ENCODE results near the gene TESK2.

The TESK2 gene

DNA sequence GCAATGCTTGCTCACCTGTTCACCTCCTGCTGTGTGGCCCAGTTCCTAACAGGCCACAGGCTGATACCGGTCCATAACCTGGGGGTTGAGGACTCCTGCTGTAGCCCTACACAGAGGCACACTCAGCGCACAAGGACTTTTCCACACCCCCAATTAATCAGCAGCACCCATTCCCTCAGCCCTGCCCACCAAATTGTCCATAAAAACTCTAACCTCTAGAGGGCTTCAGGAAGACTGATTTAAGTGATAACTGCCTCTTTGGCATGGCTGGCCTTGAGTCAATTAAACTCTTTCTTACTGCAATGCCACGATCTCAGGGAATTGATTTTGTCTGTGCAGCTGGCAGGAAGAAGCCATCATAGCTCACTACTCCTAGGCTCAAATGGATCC, 79.5 kb downstream of the TESK2 start:
- no peak overlapping the region for H3K4me2 ChIP-seq (ENCODE audit: insufficient read depth, low read length, poor library complexity, severe bottlenecking)
- no peak overlapping the region for H3K4ac ChIP-seq (ENCODE audit: low read length)
- no peaks in the 10 kb centered on the region for H3K4me1 ChIP-seq (ENCODE audit: control insufficient read depth in 2 of 2, insufficient read depth in 1 of 2, low read depth in 1 of 2, low read length in 2 of 2)
- no peak overlapping the region for H4K8ac ChIP-seq (ENCODE audit: low read depth, low read length)
- H2BK5ac ChIP-seq (ENCODE audit: low read length) = no peak overlapping the region
- H2BK15ac ChIP-seq (ENCODE audit: low read length) = no peak overlapping the region
- H4K91ac ChIP-seq (ENCODE audit: low read depth, low read length, poor library complexity) = no peak overlapping the region
- no peak overlapping the region for H2BK120ac ChIP-seq (ENCODE audit: low read depth, low read length)
- no peak overlapping the region for H3K18ac ChIP-seq (ENCODE audit: low read length)
- H2AK5ac ChIP-seq (ENCODE audit: low read depth, low read length) = no peak overlapping the region
- H3K27ac ChIP-seq (replicated peaks; ENCODE audit: low read length) = no peak overlapping the region
- H3K23ac ChIP-seq (ENCODE audit: low read depth, low read length, poor library complexity) = no peak overlapping the region
- no peak overlapping the region for H3K9ac ChIP-seq (ENCODE audit: low read depth, low read length, poor library complexity)
- no peak overlapping the region for H3K14ac ChIP-seq (ENCODE audit: low read length)
- no peak for DNase-seq (ENCODE audit: low spot score)
- peaks cover 0 to 19% (median 0%) of the 10 kb centered on the region in 3 experiments for H3K27me3 ChIP-seq (ENCODE audit: control insufficient read depth in 3 of 3, insufficient read depth in 3 of 3, low read depth in 1 of 3, low read length in 3 of 3)
- H2BK12ac ChIP-seq (ENCODE audit: low read length) = no peak overlapping the region
- H3K4me3 ChIP-seq (ENCODE audit: low read length in 2 of 2) = no peak overlapping the region
- H3K79me1 ChIP-seq (ENCODE audit: low read depth, low read length) = no peaks in the 10 kb centered on the region
- no peak overlapping the region for H2AFZ ChIP-seq (ENCODE audit: low read length)
- H3K9me3 ChIP-seq (replicated peaks in 1 of 2; ENCODE audit: control insufficient read depth in 2 of 2, insufficient read depth in 1 of 2, low read depth in 1 of 2, low read length in 2 of 2) = no peaks in the 10 kb centered on the region
- no CpG with 5 or more reads among the region's 3 CpGs for WGBS, 2 donors (ENCODE audit: extremely low coverage in 2 of 2, insufficient read length in 2 of 2, insufficient replicate concordance in 1 of 2)
- no peaks in the 10 kb centered on the region for H3K36me3 ChIP-seq (replicated peaks in 1 of 2; ENCODE audit: control insufficient read depth in 2 of 2, insufficient read depth in 2 of 2, low read length in 2 of 2)

DNA sequence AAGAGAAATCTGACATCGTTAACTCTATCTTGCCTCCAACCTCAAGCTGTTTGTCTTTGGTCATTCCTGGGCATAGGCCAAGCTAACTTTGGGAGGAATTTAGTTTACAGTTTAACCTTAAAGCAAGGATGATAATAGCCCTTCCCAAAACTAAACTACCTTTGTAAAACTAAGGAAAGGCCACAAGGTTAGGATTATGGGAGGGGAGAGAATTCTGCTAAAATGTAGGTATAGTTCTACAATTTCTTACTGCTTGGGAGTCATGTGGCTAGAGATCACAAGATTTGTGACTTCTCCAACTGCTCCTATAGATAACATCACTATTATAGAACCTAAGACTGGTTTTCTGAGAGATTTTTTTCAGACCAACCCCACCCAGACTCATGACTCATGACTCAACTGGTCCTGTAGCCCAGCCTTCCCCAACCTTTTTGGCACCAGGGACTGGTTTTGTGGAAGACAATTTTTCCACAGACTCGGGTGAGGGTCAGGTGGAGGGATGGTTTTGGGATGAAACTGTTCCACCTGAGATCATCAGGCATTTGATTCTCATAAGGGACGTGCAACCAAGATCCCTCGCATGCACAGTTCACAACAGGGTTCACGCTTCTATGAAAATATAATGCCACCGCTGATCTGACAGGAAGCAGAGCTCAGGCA, 80.0 kb downstream of the TESK2 start:
- Histone ChIP-seq H2BK120ac (ENCODE audit: low read depth, low read length) (no peak overlapping the region), H2AFZ (ENCODE audit: low read length) (no peak overlapping the region), H3K27ac (replicated peaks; ENCODE audit: low read length) (no peak overlapping the region), H3K36me3 (replicated peaks in 1 of 2; ENCODE audit: control insufficient read depth in 2 of 2, insufficient read depth in 2 of 2, low read length in 2 of 2) (no peaks in the 10 kb centered on the region), H3K14ac (ENCODE audit: low read length) (no peak overlapping the region), H4K91ac (ENCODE audit: low read depth, low read length, poor library complexity) (no peak overlapping the region), H3K18ac (ENCODE audit: low read length) (no peak overlapping the region), H3K4ac (ENCODE audit: low read length) (no peak overlapping the region), H2BK12ac (ENCODE audit: low read length) (no peak overlapping the region), H3K27me3 (ENCODE audit: control insufficient read depth in 3 of 3, insufficient read depth in 3 of 3, low read depth in 1 of 3, low read length in 3 of 3) (peaks cover 0 to 19% (median 0%) of the 10 kb centered on the region in 3 experiments), H3K9ac (ENCODE audit: low read depth, low read length, poor library complexity) (no peak overlapping the region), H3K4me1 (ENCODE audit: control insufficient read depth in 2 of 2, insufficient read depth in 1 of 2, low read depth in 1 of 2, low read length in 2 of 2) (no peaks in the 10 kb centered on the region), H4K8ac (ENCODE audit: low read depth, low read length) (no peak overlapping the region), H2BK5ac (ENCODE audit: low read length) (no peak overlapping the region), H3K79me1 (ENCODE audit: low read depth, low read length) (no peaks in the 10 kb centered on the region), H2BK15ac (ENCODE audit: low read length) (no peak overlapping the region), H2AK5ac (ENCODE audit: low read depth, low read length) (no peak overlapping the region), H3K4me2 (ENCODE audit: insufficient read depth, low read length, poor library complexity, severe bottlenecking) (no peak overlapping the region), H3K4me3 (ENCODE audit: low read length in 2 of 2) (no peak overlapping the region), H3K9me3 (replicated peaks in 1 of 2; ENCODE audit: control insufficient read depth in 2 of 2, insufficient read depth in 1 of 2, low read depth in 1 of 2, low read length in 2 of 2) (no peaks in the 10 kb centered on the region), H3K23ac (ENCODE audit: low read depth, low read length, poor library complexity) (no peak overlapping the region)
- no CpG with 5 or more reads among the region's 6 CpGs for WGBS, 2 donors (ENCODE audit: extremely low coverage in 2 of 2, insufficient read length in 2 of 2, insufficient replicate concordance in 1 of 2)
- DNase-seq (ENCODE audit: low spot score) = no peak

DNA sequence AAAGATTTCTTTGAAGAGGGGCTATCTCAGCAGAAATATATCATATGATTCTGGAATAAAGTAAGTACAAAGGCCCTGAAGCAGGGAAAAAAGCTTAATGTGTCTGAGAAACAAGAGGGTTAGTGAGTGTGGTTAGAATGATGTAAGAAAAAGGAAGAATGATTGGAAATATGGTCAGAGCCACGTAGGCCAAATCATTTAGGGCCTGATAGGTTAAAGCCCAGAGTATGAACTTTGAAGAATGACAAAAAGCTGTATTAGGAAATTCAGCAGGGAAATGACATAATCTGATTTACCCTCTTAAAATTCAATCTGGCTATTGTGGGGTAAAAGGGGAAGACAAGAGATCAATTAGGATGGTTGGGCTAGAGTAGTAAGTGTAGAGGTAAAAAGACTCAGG, 81.7 kb downstream of the TESK2 start:
- Histone ChIP-seq H3K4ac (ENCODE audit: low read length) (no peak overlapping the region), H3K23ac (ENCODE audit: low read depth, low read length, poor library complexity) (no peak overlapping the region), H3K79me1 (ENCODE audit: low read depth, low read length) (no peaks in the 10 kb centered on the region), H3K9ac (ENCODE audit: low read depth, low read length, poor library complexity) (no peak overlapping the region), H3K4me2 (ENCODE audit: insufficient read depth, low read length, poor library complexity, severe bottlenecking) (no peak overlapping the region), H3K4me3 (ENCODE audit: low read length in 2 of 2) (no peak overlapping the region), H4K91ac (ENCODE audit: low read depth, low read length, poor library complexity) (no peak overlapping the region), H2BK120ac (ENCODE audit: low read depth, low read length) (no peak overlapping the region), H3K4me1 (ENCODE audit: control insufficient read depth in 2 of 2, insufficient read depth in 1 of 2, low read depth in 1 of 2, low read length in 2 of 2) (no peaks in the 10 kb centered on the region), H3K27ac (replicated peaks; ENCODE audit: low read length) (no peak overlapping the region), H2BK5ac (ENCODE audit: low read length) (no peak overlapping the region), H3K36me3 (replicated peaks in 1 of 2; ENCODE audit: control insufficient read depth in 2 of 2, insufficient read depth in 2 of 2, low read length in 2 of 2) (no peaks in the 10 kb centered on the region), H2BK12ac (ENCODE audit: low read length) (no peak overlapping the region), H2BK15ac (ENCODE audit: low read length) (no peak overlapping the region), H3K14ac (ENCODE audit: low read length) (no peak overlapping the region), H3K27me3 (ENCODE audit: control insufficient read depth in 3 of 3, insufficient read depth in 3 of 3, low read depth in 1 of 3, low read length in 3 of 3) (peaks cover 0 to 15% (median 0%) of the 10 kb centered on the region in 3 experiments), H2AFZ (ENCODE audit: low read length) (no peak overlapping the region), H3K9me3 (replicated peaks in 1 of 2; ENCODE audit: control insufficient read depth in 2 of 2, insufficient read depth in 1 of 2, low read depth in 1 of 2, low read length in 2 of 2) (no peaks in the 10 kb centered on the region), H3K18ac (ENCODE audit: low read length) (no peak overlapping the region), H4K8ac (ENCODE audit: low read depth, low read length) (no peak overlapping the region), H2AK5ac (ENCODE audit: low read depth, low read length) (no peak overlapping the region)
- DNase-seq (ENCODE audit: low spot score) = no peak
- no CpG with 5 or more reads among the region's 1 CpG for WGBS, 2 donors (ENCODE audit: extremely low coverage in 2 of 2, insufficient read length in 2 of 2, insufficient replicate concordance in 1 of 2)

DNA sequence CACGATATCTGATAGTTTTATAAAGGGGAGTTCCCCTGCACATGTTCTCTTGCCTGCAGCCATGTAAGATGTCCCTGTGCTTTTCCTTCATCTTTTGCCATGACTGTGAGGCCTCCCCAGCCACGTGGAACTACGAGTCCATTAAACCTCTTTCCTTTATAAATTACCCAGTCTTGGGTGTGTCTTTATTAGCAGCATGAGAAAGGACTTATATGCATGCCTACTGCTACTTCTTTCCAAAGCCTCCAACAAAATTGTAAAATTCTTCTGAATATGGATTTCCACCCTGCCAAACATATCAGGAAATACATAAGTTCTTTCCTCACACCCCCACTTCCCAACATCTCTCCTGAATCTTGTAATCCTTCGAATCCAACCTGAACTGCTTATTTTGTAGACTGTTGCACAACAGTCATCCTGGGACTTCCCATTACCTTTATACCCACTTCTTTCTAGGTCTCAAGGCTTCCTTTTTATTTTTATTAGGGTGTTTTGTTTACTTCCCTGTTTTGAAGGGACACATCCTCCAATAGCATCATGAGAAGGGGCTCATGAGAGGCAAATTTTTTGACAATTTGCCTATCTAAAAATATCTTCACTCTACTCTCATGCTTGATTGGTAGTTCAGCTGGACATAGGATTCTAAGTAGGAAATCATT, 83.2 kb downstream of the TESK2 start:
- H3K14ac ChIP-seq (ENCODE audit: low read length) = no peak overlapping the region
- H4K8ac ChIP-seq (ENCODE audit: low read depth, low read length) = no peak overlapping the region
- no peak overlapping the region for H2AFZ ChIP-seq (ENCODE audit: low read length)
- no CpG with 5 or more reads among the region's 4 CpGs for WGBS, 2 donors (ENCODE audit: extremely low coverage in 2 of 2, insufficient read length in 2 of 2, insufficient replicate concordance in 1 of 2)
- H2BK15ac ChIP-seq (ENCODE audit: low read length) = no peak overlapping the region
- no peaks in the 10 kb centered on the region for H3K4me1 ChIP-seq (ENCODE audit: control insufficient read depth in 2 of 2, insufficient read depth in 1 of 2, low read depth in 1 of 2, low read length in 2 of 2)
- H3K4me3 ChIP-seq (ENCODE audit: low read length in 2 of 2) = no peak overlapping the region
- H3K9ac ChIP-seq (ENCODE audit: low read depth, low read length, poor library complexity) = no peak overlapping the region
- H2BK120ac ChIP-seq (ENCODE audit: low read depth, low read length) = no peak overlapping the region
- H3K9me3 ChIP-seq (replicated peaks in 1 of 2; ENCODE audit: control insufficient read depth in 2 of 2, insufficient read depth in 1 of 2, low read depth in 1 of 2, low read length in 2 of 2) = no peaks in the 10 kb centered on the region
- no peak overlapping the region for H3K27ac ChIP-seq (replicated peaks; ENCODE audit: low read length)
- no peak overlapping the region for H3K18ac ChIP-seq (ENCODE audit: low read length)
- no peak overlapping the region for H4K91ac ChIP-seq (ENCODE audit: low read depth, low read length, poor library complexity)
- no peak overlapping the region for H3K4me2 ChIP-seq (ENCODE audit: insufficient read depth, low read length, poor library complexity, severe bottlenecking)
- H3K27me3 ChIP-seq (ENCODE audit: control insufficient read depth in 3 of 3, insufficient read depth in 3 of 3, low read depth in 1 of 3, low read length in 3 of 3) = peaks cover 0 to 10% (median 0%) of the 10 kb centered on the region in 3 experiments
- no peak for DNase-seq (ENCODE audit: low spot score)
- H3K36me3 ChIP-seq (replicated peaks in 1 of 2; ENCODE audit: control insufficient read depth in 2 of 2, insufficient read depth in 2 of 2, low read length in 2 of 2) = no peaks in the 10 kb centered on the region
- no peak overlapping the region for H2AK5ac ChIP-seq (ENCODE audit: low read depth, low read length)
- no peak overlapping the region for H3K23ac ChIP-seq (ENCODE audit: low read depth, low read length, poor library complexity)
- H2BK5ac ChIP-seq (ENCODE audit: low read length) = no peak overlapping the region
- H2BK12ac ChIP-seq (ENCODE audit: low read length) = no peak overlapping the region
- no peaks in the 10 kb centered on the region for H3K79me1 ChIP-seq (ENCODE audit: low read depth, low read length)
- H3K4ac ChIP-seq (ENCODE audit: low read length) = no peak overlapping the region

All from neuronal stem cell (in vitro differentiated cells).